Activated CD4-positive, alpha-beta T cell treated with anti-CD3 and anti-CD28 coated beads for 24 hours (primary cell): Measurements from ENCODE around the gene HSP90AA1.
"Not testable (repeated sequence)": the region's sequence is repeated elsewhere in the genome, so short reads cannot be mapped to it uniquely, and the experiment has no call there.

Experiments
- DNase-seq, 2 donors: peaks; one replicate each; pipeline ENCODE4 v3.0.0-alpha.2; 2020; ENCODE audit warnings: low read depth in 2 of 2

Gene HSP90AA1

GRCh38 chr14:102071283-102071998, 15.4 kb downstream of the HSP90AA1 start:
- DNase-seq, result no peak

DNA sequence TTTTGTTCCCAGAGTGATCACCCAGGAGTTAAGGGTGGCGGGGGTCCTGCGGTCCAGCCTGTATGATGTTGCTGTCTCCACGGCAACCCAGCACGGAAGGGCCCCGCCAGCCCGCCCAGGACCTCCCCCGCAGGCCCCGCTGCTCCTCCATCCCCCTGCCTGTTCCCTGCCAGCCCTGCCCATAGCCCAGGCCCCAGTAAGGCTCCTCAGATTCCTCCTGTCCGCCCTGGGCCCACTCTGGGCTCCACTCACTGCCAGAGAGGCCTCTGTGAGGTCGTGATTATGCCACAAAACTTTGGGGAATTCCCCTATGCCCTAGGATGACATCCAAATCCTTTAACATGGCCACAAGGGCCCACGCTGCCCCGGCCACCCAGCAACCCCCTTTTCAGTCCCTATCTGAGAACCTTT, 20.8 kb downstream of the HSP90AA1 start:
- DNase-seq, result no peak

GRCh38 chr14:102064590-102064989, 22.3 kb downstream of the HSP90AA1 start:
- not testable (repeated sequence) for DNase-seq

DNA sequence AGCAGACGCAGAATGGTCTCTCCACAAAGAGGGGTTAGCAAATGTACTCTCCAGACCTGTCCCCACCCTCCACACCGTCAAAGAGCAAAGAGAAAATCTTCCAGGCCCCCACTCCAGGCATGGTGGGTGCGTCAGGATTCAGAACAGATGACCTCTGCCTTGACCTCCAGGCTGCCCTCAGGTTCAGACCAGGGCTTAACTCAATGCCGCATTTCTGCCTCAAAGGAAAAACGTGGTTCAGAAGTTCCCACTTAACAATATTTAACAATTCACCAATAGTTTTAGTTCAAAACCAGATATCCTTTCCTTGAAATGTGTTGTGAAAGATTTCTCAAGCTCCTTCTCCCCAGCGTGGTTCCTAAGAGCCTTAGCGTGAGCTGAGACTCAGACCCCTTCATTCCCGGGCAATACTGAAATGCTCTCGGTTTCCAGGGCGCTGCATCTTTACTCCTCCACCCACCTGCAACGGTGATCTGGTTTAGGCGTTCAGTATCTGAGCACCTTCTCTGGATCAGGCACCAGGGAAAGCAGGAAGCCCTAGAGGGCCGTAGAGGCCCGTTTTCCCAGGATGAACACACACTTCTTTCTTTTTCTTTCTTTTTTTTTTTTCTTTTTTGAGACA, 22.9 kb downstream of the HSP90AA1 start:
- no peak for DNase-seq

DNA sequence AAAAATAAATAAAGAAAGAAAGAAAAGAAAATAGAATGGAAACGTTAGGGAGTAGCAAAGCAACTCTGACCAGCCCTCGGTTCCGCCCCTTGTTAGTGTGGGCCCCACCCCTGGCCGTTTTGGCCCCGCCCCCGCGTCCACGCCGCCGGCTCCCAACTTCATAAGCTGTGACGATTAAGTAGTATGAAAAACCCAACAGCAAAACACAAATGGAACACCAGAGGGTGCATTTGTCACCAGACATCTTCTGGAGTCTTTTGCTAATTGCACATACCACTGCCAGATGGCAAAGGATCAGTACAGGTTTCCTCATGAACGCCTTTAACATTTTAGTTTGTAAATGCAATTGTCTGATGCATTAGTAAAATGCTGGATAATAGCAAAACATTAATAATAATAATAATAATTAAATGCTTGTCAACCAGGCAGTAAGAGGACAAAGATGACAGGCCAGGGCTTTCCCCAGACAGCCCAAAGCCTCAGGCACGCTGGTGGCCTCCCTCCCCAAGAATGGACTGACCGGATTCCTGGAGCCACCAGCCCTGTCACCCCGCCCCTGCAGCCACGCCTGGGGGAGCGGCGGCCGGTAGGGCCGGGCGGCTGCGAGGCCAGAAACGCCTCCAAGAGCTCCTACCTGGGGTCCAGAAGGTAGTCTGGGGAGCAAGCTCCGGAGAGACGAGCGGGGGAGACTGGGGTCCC, 23.6 kb downstream of the HSP90AA1 start:
- peak; percentile 38 to 57 for DNase-seq

DNA sequence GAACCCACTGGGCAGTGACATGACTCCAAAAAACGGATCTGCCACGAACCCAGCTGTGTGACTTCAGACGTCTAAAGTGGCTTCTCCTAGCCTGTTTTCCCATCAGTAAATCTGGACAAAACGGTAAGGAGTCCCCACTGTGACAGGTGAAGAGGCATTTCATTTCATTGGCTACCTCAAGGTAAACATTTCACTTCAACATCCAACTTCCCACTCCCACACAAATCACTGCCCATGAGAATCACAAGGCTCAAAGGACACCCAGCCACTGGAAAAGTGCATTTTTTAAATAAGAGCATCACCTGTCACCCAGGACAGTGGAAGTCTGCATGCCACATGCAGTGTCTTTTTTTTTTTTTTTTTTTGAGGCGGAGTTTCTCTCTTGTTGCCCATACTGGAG, 27.9 kb downstream of the HSP90AA1 start:
- DNase-seq, result no peak

DNA sequence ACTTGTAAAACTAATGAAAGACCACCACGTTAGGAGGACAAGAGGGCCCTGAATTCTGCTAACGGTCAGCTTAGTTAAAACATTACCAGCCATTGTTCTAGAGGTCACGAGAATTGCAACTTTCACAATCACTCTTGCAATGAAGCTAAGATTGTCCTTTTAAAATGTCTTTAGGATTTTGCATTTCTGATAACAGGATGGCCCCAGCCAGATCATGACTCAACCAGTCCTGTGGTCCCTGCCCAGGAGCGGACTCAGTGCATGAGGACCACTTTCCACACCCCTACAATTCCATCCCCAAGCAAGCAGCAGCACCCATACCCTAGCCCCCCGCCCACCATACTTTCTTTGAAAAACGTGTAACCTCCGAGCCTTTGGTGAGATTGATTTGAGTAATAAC, 28.7 kb downstream of the HSP90AA1 start:
- DNase-seq, result no peak

GRCh38 chr14:102057480-102058114, 29.2 kb downstream of the HSP90AA1 start:
- no peak for DNase-seq

- no peak for DNase-seq
These were observed 30.0 kb downstream of the HSP90AA1 start for GRCh38 chr14:102056694-102057442.

DNA sequence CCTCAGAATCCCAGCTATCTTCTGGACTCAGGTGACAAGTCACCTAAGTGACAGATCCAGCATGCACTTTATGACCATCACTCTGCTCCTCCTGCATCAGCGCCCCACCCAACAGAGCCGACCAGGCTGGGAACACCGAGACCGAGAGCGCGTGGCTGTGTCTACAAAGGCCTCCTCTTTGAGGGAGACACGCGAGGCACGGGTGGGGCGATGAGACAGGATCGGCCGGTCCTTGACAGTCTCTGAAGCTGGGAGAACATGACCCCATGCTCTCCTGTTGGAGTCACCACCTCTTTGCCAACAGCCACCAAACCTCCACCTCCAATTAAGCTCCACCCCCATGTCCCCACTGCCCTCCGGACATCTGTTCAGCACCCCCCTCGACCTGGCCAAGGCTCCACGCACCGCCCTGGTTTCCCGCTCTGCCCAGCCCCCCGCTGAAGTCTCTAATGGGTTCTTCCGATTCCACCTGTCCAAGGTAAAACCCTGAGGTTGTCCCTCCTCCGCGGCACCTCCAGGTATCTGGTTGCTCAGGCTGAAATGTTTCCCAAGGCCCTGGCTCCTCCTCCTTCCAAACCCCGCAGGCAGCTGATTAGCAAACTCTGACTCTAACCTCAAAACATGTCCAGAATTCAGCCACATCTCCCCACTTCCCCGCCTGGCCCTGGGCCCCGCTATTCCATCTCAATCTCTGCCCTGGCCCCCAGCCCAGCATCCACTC, 31.5 kb downstream of the HSP90AA1 start:
- DNase-seq, result no peak

GRCh38 chr14:102052522-102052921, 34.3 kb downstream of the HSP90AA1 start:
- DNase-seq, result no peak

DNA sequence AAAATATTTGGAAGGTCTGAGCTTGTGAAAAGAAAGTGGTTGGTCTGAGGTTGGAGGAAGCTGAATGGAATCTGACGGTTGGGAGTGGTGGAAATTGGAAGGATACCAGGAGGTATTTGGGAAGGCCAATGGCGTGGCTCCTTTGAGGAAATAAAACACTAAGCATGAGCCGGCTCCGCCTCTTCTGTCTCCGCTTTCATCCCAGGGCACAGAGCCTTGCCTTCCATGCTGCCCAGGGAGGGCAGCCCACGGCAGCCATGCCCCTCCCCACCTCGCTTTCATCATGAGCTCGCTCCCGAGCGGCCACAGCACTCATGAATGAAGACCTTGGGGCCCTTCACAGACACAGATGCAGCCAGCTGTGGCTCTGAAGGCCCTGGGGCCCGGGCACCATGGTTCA, 36.2 kb downstream of the HSP90AA1 start:
- DNase-seq, result no peak

DNA sequence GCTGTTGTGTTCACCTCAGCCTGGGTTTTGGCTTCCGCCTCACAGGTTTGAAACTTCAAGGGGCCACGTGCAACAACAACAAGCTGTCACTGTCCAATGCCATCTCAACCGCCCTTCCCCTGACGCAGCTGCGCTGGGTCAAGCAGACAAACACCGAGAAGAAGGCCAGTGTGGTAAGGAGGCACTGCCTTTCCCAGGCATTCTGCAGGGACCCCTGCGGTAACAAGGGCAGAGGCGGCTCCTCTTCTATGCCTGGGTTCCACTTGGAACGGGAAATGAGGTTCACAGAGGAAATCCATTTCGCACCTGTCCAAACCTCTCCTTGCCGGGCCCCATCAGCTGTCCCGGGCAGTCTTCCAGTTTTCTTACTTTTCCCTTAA, 36.8 kb downstream of the HSP90AA1 start:
- DNase-seq, result no peak

DNA sequence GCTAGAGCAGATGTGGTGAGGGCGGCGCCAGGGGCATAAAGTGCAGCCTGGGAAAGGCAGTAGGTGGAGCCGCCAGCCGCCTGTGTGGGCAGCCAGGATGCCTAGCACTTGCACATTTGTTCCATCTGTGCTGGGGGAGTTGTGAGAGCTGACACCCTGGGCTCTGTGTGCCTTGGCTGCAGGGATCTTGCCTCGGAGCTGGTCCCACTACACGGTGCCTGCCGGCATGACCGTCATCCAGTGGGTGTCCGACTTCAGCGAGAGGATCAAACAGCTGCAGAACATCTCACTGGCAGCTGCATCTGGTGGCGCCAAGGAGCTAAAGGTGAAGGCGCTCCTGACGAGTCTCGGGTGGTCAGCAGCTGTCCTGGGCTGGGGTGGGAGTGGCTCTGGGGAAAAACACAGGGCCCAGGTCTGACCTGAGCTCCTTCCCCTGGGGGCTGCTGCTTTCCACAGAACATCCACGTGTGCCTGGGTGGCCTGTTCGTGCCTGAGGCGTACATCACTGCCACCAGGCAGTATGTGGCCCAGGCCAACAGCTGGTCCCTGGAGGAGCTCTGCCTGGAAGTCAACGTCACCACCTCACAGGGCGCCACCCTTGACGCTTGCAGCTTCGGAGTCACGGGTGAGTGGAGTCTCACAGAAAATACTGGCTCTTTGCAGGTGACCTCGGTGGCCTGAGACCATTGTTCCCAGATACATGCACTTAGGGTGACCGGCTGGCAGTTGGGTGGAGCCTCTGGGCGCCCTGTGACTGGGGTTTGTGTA, 37.4 kb downstream of the HSP90AA1 start:
- no peak for DNase-seq

DNA sequence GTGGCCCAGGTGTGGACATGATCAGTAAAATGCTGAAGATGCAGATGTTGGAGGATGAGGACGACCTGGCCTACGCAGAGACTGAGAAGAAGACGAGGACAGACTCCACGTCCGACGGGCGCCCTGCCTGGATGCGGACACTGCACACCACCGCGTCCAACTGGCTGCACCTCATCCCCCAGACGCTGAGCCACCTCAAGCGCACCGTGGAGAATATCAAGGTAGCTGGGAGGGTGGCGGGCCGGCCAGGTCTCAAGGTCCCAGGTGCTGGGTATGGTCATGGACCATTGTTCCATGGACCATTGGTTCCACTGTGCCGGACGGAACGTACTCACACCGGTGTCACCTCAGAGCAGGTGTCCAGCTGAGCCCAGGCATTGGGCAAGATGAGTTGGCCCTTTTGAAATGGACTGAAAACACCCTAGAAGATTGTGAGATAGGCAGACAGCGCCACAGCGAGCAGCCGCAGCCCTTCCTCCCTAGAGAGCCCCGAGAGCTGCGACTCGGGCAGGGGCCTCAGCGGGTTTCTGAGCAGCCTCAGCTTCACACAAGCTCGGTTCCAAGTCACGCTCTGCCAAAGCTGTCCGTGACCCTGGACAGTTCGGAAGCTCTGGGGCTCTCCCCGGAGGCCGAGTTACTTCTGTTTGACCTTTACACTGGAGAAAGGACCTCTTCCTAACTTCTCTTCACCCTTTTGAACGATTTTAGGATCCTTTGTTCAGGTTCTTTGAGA, 38.9 kb downstream of the HSP90AA1 start:
- DNase-seq, result no peak

GRCh38 chr14:102046337-102047278, 40.2 kb downstream of the HSP90AA1 start:
- DNase-seq, result no peak

- DNase-seq, result no peak
These were observed 42.3 kb downstream of the HSP90AA1 start for GRCh38 chr14:102044566-102044965.

DNA sequence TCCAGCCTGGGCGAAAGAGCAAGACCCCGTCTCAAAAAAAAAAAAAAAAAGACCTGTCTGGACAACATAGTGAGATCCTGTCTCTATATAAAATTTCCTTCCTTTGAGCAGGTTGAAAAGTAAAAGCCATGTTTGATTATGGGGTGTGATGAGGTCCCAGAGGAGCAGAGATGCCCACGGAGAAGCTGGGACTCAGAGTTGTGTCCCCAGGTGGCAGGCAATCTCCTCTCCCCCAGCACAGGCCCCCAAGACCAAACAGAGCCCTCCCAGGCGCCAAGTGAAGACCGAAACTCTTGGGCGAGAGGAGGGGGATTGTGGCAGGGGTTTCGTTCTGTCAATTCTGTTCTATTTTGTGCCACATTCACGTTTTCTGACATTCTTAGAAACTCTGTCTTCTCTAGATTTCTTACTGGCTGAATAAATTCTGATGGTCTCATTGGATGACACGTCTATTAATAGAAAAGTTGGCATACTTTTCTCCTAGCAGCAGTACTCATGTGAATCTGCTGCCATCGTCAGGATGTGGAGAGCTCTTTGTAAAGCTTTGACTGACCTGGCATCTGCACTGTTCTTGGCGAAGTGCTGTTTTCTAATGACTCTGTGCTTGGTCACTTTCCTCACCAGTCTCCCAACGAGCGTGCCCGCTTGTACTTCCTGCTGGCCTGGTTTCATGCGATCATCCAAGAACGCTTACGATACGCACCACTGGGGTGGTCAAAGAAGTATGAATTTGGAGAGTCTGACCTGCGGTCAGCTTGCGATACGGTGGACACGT, 43.4 kb downstream of the HSP90AA1 start:
- no peak for DNase-seq
